Astrocyte of the spinal cord (primary cell): Measurements from ENCODE around the gene ATXN1.
A peak's percentile ranks its signal among the peaks of the same experiment; 100 is the strongest.

Source experiments
- DNase-seq: peaks from one replicate; pipeline ENCODE4 v3.0.0; 2011; ENCODE audit warnings: low read depth, low spot score
- H3K4me3 ChIP-seq: 2 replicates; pipeline ENCODE4 v1.5.1; 2011; ENCODE audit warnings: low read depth, mild to moderate bottlenecking, low read length, moderate library complexity
- CTCF ChIP-seq: IDR thresholded peaks from 2 replicates; pipeline ENCODE4 v1.5.1; 2012; ENCODE audit warnings: low read depth, mild to moderate bottlenecking, low read length, inconsistent platforms
- in situ Hi-C: cut with HindIII; loops from 2 replicates; pipeline ENCODE4 v1.10.0; 2017; ENCODE audit warnings: low sequenced_read_pairs

The ATXN1 gene

GRCh38 chr6:16361121-16361520 is 400.1 kb downstream of the ATXN1 start:
- in situ Hi-C loops = no loop called here
- DNase-seq = no peak
- no peak overlapping the region for H3K4me3 ChIP-seq
- no peak for TF ChIP-seq CTCF

DNA sequence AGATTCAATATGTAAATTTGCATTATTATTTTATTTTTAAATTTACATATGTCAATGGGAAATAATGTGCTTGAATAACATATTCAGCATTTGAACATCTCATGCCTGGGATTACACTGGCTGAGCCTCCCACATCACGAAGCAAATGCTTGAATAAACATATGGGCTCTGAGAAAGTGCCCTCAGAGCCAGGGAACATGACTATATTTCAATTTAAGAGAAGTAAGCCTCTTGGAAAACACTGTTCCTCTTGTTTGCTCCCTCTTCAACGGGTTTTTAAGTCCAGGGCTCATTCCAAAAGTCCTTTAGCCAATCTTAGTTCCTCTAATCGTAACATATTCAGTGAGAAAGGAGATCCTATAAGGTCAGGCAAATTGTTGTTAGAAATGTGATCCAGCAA is 400.9 kb downstream of the ATXN1 start:
- no peak for DNase-seq
- H3K4me3 ChIP-seq = no peak overlapping the region
- in situ Hi-C loops = no loop called here
- TF ChIP-seq CTCF = no peak

DNA sequence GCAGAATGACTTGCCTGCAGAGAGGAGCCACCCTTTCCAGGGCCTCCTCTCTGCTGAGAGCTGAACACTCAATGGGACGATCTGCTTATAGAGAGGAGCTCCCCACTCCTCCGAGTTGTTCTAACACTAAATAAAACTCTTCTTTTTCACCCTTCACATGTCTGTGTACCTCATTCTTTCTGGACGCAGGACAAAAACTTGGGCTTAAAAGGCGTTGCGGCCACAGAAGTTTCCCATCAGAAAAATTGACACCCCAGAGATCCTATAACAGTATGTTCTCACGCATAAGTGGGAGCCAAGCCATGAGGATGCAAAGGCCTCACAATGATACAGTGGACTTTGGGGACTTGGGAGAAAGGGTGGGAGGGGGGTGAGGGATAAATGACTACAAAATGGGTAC is 401.7 kb downstream of the ATXN1 start:
- in situ Hi-C loops = no loop called here
- no peak overlapping the region for H3K4me3 ChIP-seq
- DNase-seq = no peak
- no peak for TF ChIP-seq CTCF

- in situ Hi-C loops = no loop called here
- DNase-seq = no peak
- TF ChIP-seq CTCF = no peak
- H3K4me3 ChIP-seq = no peak overlapping the region
Observed at GRCh38 chr6:16358531-16359138, 402.6 kb downstream of the ATXN1 start.

- no peak for TF ChIP-seq CTCF
- in situ Hi-C loops = no loop called here
- DNase-seq = peak; percentile 43
- no peak overlapping the region for H3K4me3 ChIP-seq
Observed at GRCh38 chr6:16355699-16356446, 405.4 kb downstream of the ATXN1 start.

- no peak for DNase-seq
- in situ Hi-C loops = no loop called here
- no peak overlapping the region for H3K4me3 ChIP-seq
- TF ChIP-seq CTCF = no peak
Observed at GRCh38 chr6:16355238-16355637, 406.0 kb downstream of the ATXN1 start.
